ENCODE results near the gene GMPR2. TPM values are rescaled to one million over a fixed set of nuclear protein-coding genes. Genes with fewer than 3 reads are reported as not detected.

Gene GMPR2
- total RNA-seq, 1 experiment from 2014 or later, result 76.9 TPM

GRCh38 chr14:24267516-24267915 is 34.8 kb downstream of the GMPR2 start:
- H3K4me1 ChIP-seq, result peaks cover 17% of the 10 kb centered on the region
- H3K4me3 ChIP-seq (ENCODE audit: low read depth, low read length), result no peak overlapping the region
- no peaks in the 10 kb centered on the region for H3K36me3 ChIP-seq (ENCODE audit: control insufficient read depth, insufficient read depth, low read length)
- no peaks in the 10 kb centered on the region for H3K27me3 ChIP-seq (replicated peaks; ENCODE audit: control insufficient read depth, insufficient read depth, low read length)
- no TSS peak for BruUV-seq (replicated peaks)
- no peak for TF ChIP-seq CTCF (IDR thresholded peaks at IDR 0.05; ENCODE audit: insufficient read depth in 1 of 2, low read depth in 1 of 2, low read length in 1 of 2, severe bottlenecking in 1 of 2, unreplicated experiment in 1 of 2)
- ChIA-PET CTCF (no interaction called here), POLR2A (interaction anchor here (0.6 kb wide), 4 partner anchors 32 to 174 kb away, joined by 3 to 4 read pairs (median 4); partner anchors contain the start of gene NOP9)
- H3K9me3 ChIP-seq, result no peaks in the 10 kb centered on the region
- Mint-ChIP-seq H3K4me3 (ENCODE audit: unreplicated experiment) (no peak overlapping the region), H3K27me3 (ENCODE audit: insufficient read depth, unreplicated experiment) (no peaks in the 10 kb centered on the region), H3K27ac (ENCODE audit: unreplicated experiment) (no peak overlapping the region), H3K9me3 (ENCODE audit: unreplicated experiment) (no peaks in the 10 kb centered on the region), H3K4me1 (ENCODE audit: low read depth, unreplicated experiment) (peaks cover 10% of the 10 kb centered on the region), H3K36me3 (ENCODE audit: insufficient read depth, unreplicated experiment) (peaks cover 6% of the 10 kb centered on the region)
- DNase-seq, result no peak
- intact Hi-C loops (cut with micrococcal nuclease; ENCODE audit: unreplicated experiment), result no loop called here

- CTCF ChIA-PET, result no interaction called here
- H3K36me3 ChIP-seq (ENCODE audit: control insufficient read depth, insufficient read depth, low read length), result no peaks in the 10 kb centered on the region
- no peak overlapping the region for H3K4me3 ChIP-seq (ENCODE audit: low read depth, low read length)
- Mint-ChIP-seq H3K9me3 (ENCODE audit: unreplicated experiment) (no peaks in the 10 kb centered on the region), H3K36me3 (ENCODE audit: insufficient read depth, unreplicated experiment) (peaks cover 6% of the 10 kb centered on the region), H3K4me1 (ENCODE audit: low read depth, unreplicated experiment) (peaks cover 11% of the 10 kb centered on the region), H3K4me3 (ENCODE audit: unreplicated experiment) (no peak overlapping the region), H3K27me3 (ENCODE audit: insufficient read depth, unreplicated experiment) (no peaks in the 10 kb centered on the region), H3K27ac (ENCODE audit: unreplicated experiment) (no peak overlapping the region)
- H3K27me3 ChIP-seq (replicated peaks; ENCODE audit: control insufficient read depth, insufficient read depth, low read length), result no peaks in the 10 kb centered on the region
- POLR2A ChIA-PET, result interaction anchor here (0.6 kb wide), 4 partner anchors 32 to 174 kb away, joined by 3 to 4 read pairs (median 4); partner anchors contain the start of gene NOP9
- DNase-seq, result no peak
- no peak for TF ChIP-seq CTCF (IDR thresholded peaks at IDR 0.05; ENCODE audit: insufficient read depth in 1 of 2, low read depth in 1 of 2, low read length in 1 of 2, severe bottlenecking in 1 of 2, unreplicated experiment in 1 of 2)
- intact Hi-C loops (cut with micrococcal nuclease; ENCODE audit: unreplicated experiment), result no loop called here
- BruUV-seq (replicated peaks), result no TSS peak
- H3K9me3 ChIP-seq, result no peaks in the 10 kb centered on the region
- peaks cover 17% of the 10 kb centered on the region for H3K4me1 ChIP-seq
These were observed 35.5 kb downstream of the GMPR2 start for GRCh38 chr14:24268225-24268624.

GRCh38 chr14:24269368-24269767 is 36.6 kb downstream of the GMPR2 start:
- peaks cover 11% of the 10 kb centered on the region for H3K4me1 Mint-ChIP-seq (ENCODE audit: low read depth, unreplicated experiment)
- Histone ChIP-seq H3K9me3 (no peaks in the 10 kb centered on the region), H3K27me3 (replicated peaks; ENCODE audit: control insufficient read depth, insufficient read depth, low read length) (no peaks in the 10 kb centered on the region), H3K4me1 (peaks cover 7% of the 10 kb centered on the region), H3K4me3 (ENCODE audit: low read depth, low read length) (no peak overlapping the region), H3K36me3 (ENCODE audit: control insufficient read depth, insufficient read depth, low read length) (no peaks in the 10 kb centered on the region)
- ChIA-PET CTCF (no interaction called here), POLR2A (interaction anchor here (0.5 to 0.6 kb wide), 2 partner anchors 173 to 175 kb away, joined by 3 read pairs; partner anchors contain the start of gene PCK2)
- H3K27me3 Mint-ChIP-seq (ENCODE audit: insufficient read depth, unreplicated experiment), result no peaks in the 10 kb centered on the region
- intact Hi-C loops (cut with micrococcal nuclease; ENCODE audit: unreplicated experiment), result no loop called here
- no peak overlapping the region for H3K4me3 Mint-ChIP-seq (ENCODE audit: unreplicated experiment)
- no peak overlapping the region for H3K27ac Mint-ChIP-seq (ENCODE audit: unreplicated experiment)
- BruUV-seq (replicated peaks), result no TSS peak
- TF ChIP-seq CTCF (IDR thresholded peaks at IDR 0.05; ENCODE audit: insufficient read depth in 1 of 2, low read depth in 1 of 2, low read length in 1 of 2, severe bottlenecking in 1 of 2, unreplicated experiment in 1 of 2), result no peak
- H3K9me3 Mint-ChIP-seq (ENCODE audit: unreplicated experiment), result no peaks in the 10 kb centered on the region
- peaks cover 6% of the 10 kb centered on the region for H3K36me3 Mint-ChIP-seq (ENCODE audit: insufficient read depth, unreplicated experiment)
- no peak for DNase-seq

All from Caco-2 (cell line).